Mesenteric fat pad (tissue), 1 donor: ENCODE results near the gene ZNF764. TPM values are rescaled to one million over a fixed set of nuclear protein-coding genes. Genes with fewer than 3 reads are reported as not detected.
"Not testable (repeated sequence)": the region's sequence is repeated elsewhere in the genome, so short reads cannot be mapped to it uniquely, and the experiment has no call there.

Experiments used
- DNase-seq: peaks from one replicate; pipeline ENCODE4 v3.0.0-alpha.2; 2020; ENCODE audit warnings: low spot score
- total RNA-seq: library from RNA; stranded (reverse); fragmentation: NEBNext Ultra II Directional; extraction: Animal tissue kit (Norgen Biotek cat#: 25700); gene quantifications from one replicate; pipeline ENCODE4 v1.2.1, GENCODE V29; 2021
- donor health status: DM: yes; HTN: yes; CAD: no.

Gene ZNF764
- total RNA-seq, 1 donor from 2014 or later, result 5.9 TPM

GRCh38 chr16:30551781-30552180 lies 6.4 kb downstream of the ZNF764 start:
- DNase-seq, result no peak

GRCh38 chr16:30548416-30549253 lies 9.5 kb downstream of the ZNF764 start:
- DNase-seq, result no peak

GRCh38 chr16:30546115-30546514 lies 12.1 kb downstream of the ZNF764 start:
- no peak for DNase-seq

GRCh38 chr16:30543067-30543466 lies 15.1 kb downstream of the ZNF764 start:
- DNase-seq, result no peak

GRCh38 chr16:30541502-30542329 lies 16.5 kb downstream of the ZNF764 start:
- no peak for DNase-seq

GRCh38 chr16:30540916-30541464 lies 17.2 kb downstream of the ZNF764 start:
- not testable (repeated sequence) for DNase-seq

GRCh38 chr16:30539986-30540526 lies 18.1 kb downstream of the ZNF764 start:
- not testable (repeated sequence) for DNase-seq

- no peak for DNase-seq
These were observed 18.9 kb downstream of the ZNF764 start for GRCh38 chr16:30539000-30539964.

GRCh38 chr16:30536391-30537024 lies 21.7 kb downstream of the ZNF764 start:
- not testable (repeated sequence) for DNase-seq

- DNase-seq, result no peak
These were observed 22.4 kb downstream of the ZNF764 start for GRCh38 chr16:30535777-30536190.

- no peak for DNase-seq
These were observed 22.9 kb downstream of the ZNF764 start for GRCh38 chr16:30535106-30535776.

GRCh38 chr16:30534368-30535105 lies 23.6 kb downstream of the ZNF764 start, which contains the start of gene ZNF747:
Gene ZNF747 (minus strand): TSS chr16:30534858. CDS start chr16:30534679, 179 bp downstream.
- DNase-seq, result peak; percentile 97

GRCh38 chr16:30533748-30534367 lies 24.3 kb downstream of the ZNF764 start:
- DNase-seq, result no peak

GRCh38 chr16:30533146-30533522 lies 25.0 kb downstream of the ZNF764 start:
- no peak for DNase-seq

- DNase-seq, result no peak
These were observed 25.7 kb downstream of the ZNF764 start for GRCh38 chr16:30532285-30533145.

GRCh38 chr16:30530163-30531037 lies 27.8 kb downstream of the ZNF764 start:
- no peak for DNase-seq
